OCI-LY1 (cell line): ENCODE measurements around the gene KLF7.

ENCODE experiments used
- H2AFZ ChIP-seq: fragments of 200-600 bp; sonication (generic), shearing (Covaris generic); 2 replicates; pipeline ENCODE4 v1.6.0; 2014; ENCODE audit warnings: antibody characterized with exemption, mild to moderate bottlenecking, low read length
- H3F3A ChIP-seq: fragments of 200-600 bp; sonication (generic), shearing (Covaris generic); 2 replicates; pipeline ENCODE4 v1.6.0; 2014; ENCODE audit warnings: mild to moderate bottlenecking, antibody characterized with exemption, low read length, moderate library complexity; ENCODE audit not compliant: insufficient read depth
- H3K27ac ChIP-seq: fragments of 200-600 bp; sonication (generic); 2 replicates; pipeline ENCODE4 v1.5.1; 2014; ENCODE audit warnings: low read length, mixed run types, mild to moderate bottlenecking, low read depth; ENCODE audit not compliant: poor library complexity, severe bottlenecking
- H3K27me3 ChIP-seq: fragments of 200-600 bp; sonication (generic); 2 replicates; pipeline ENCODE4 v1.6.0; 2014; ENCODE audit warnings: antibody characterized with exemption, mild to moderate bottlenecking, low read length, moderate library complexity; ENCODE audit not compliant: insufficient read depth
- H3K36me3 ChIP-seq: fragments of 200-600 bp; sonication (generic); 2 replicates; pipeline ENCODE4 v1.6.1; 2014; ENCODE audit warnings: mild to moderate bottlenecking, antibody characterized with exemption, low read length, moderate library complexity, mixed read lengths; ENCODE audit not compliant: insufficient read depth
- H3K4me1 ChIP-seq: fragments of 200-600 bp; sonication (generic); 2 replicates; pipeline ENCODE4 v1.5.1; 2014; ENCODE audit warnings: mild to moderate bottlenecking, low read length, moderate library complexity; ENCODE audit not compliant: insufficient read depth, severe bottlenecking
- H3K4me2 ChIP-seq: fragments of 200-600 bp; sonication (generic), shearing (Covaris generic); 2 replicates; pipeline ENCODE4 v1.6.1; 2014; ENCODE audit warnings: low read length
- H3K4me3 ChIP-seq: fragments of 200-600 bp; sonication (generic); 2 replicates; pipeline ENCODE4 v1.5.1; 2014; ENCODE audit warnings: low read length, low read depth, mild to moderate bottlenecking, mixed read lengths; ENCODE audit not compliant: poor library complexity, severe bottlenecking
- H3K79me2 ChIP-seq: fragments of 200-600 bp; shearing (Covaris generic); 2 replicates; pipeline ENCODE4 v1.6.1; 2016; ENCODE audit warnings: mixed run types, low read length, mixed read lengths; ENCODE audit not compliant: insufficient read depth
- H3K9ac ChIP-seq: fragments of 200-600 bp; sonication (generic), shearing (Covaris generic); 2 replicates; pipeline ENCODE4 v1.6.1; 2014; ENCODE audit warnings: mild to moderate bottlenecking, low read length, mixed read lengths
- H3K9me2 ChIP-seq: fragments of 200-600 bp; sonication (generic), shearing (Covaris generic); 2 replicates; pipeline ENCODE4 v1.6.1; 2014; ENCODE audit warnings: low read depth, mild to moderate bottlenecking, low read length, mixed read lengths
- H3K9me3 ChIP-seq: fragments of 200-600 bp; shearing (Covaris generic); 2 replicates; pipeline ENCODE4 v1.6.1; 2014; ENCODE audit warnings: low read length, mixed read lengths
- H4K20me1 ChIP-seq: fragments of 200-600 bp; sonication (generic), shearing (Covaris generic); 2 replicates; pipeline ENCODE4 v1.6.0; 2016; ENCODE audit warnings: mild to moderate bottlenecking, low read length; ENCODE audit not compliant: insufficient read depth
- CTCF ChIP-seq: fragments of 200-600 bp; sonication (generic), shearing (Covaris generic); IDR thresholded peaks from 2 replicates; pipeline ENCODE4 v1.5.1; 2017; ENCODE audit warnings: mild to moderate bottlenecking, antibody characterized with exemption, low read length, moderate library complexity, mixed read lengths
- EZH2 ChIP-seq: fragments of 200-600 bp; sonication (generic), shearing (Covaris generic); IDR thresholded peaks from 2 replicates; pipeline ENCODE4 v1.8.0; 2017; ENCODE audit warnings: borderline replicate concordance, mixed run types, mild to moderate bottlenecking, antibody characterized with exemption, low read length, moderate library complexity, mixed read lengths

Gene KLF7

GRCh38 chr2:207097278-207097677, 68.5 kb downstream of the KLF7 start:
- TF ChIP-seq EZH2 (no peak), CTCF (no peak)
- no peaks in the 10 kb centered on the region for H3F3A ChIP-seq
- H3K27ac ChIP-seq = no peak overlapping the region
- H3K4me3 ChIP-seq = no peak overlapping the region
- H3K27me3 ChIP-seq = no peaks in the 10 kb centered on the region
- H3K9me2 ChIP-seq = no peaks in the 10 kb centered on the region
- no peaks in the 10 kb centered on the region for H3K36me3 ChIP-seq
- H2AFZ ChIP-seq = no peak overlapping the region
- no peaks in the 10 kb centered on the region for H3K4me1 ChIP-seq
- H3K9me3 ChIP-seq = no peaks in the 10 kb centered on the region
- no peak overlapping the region for H3K9ac ChIP-seq
- no peaks in the 10 kb centered on the region for H3K79me2 ChIP-seq
- no peaks in the 10 kb centered on the region for H4K20me1 ChIP-seq
- no peak overlapping the region for H3K4me2 ChIP-seq

GRCh38 chr2:207095963-207096362, 69.8 kb downstream of the KLF7 start:
- H3K4me2 ChIP-seq = no peak overlapping the region
- H3K9ac ChIP-seq = no peak overlapping the region
- H3K4me3 ChIP-seq = no peak overlapping the region
- H3K4me1 ChIP-seq = no peaks in the 10 kb centered on the region
- H3K27me3 ChIP-seq = no peaks in the 10 kb centered on the region
- no peaks in the 10 kb centered on the region for H3K79me2 ChIP-seq
- no peaks in the 10 kb centered on the region for H3K36me3 ChIP-seq
- no peak for TF ChIP-seq EZH2
- H3F3A ChIP-seq = no peaks in the 10 kb centered on the region
- no peaks in the 10 kb centered on the region for H4K20me1 ChIP-seq
- no peak overlapping the region for H3K27ac ChIP-seq
- H2AFZ ChIP-seq = no peak overlapping the region
- no peaks in the 10 kb centered on the region for H3K9me3 ChIP-seq
- H3K9me2 ChIP-seq = no peaks in the 10 kb centered on the region

GRCh38 chr2:207093234-207093633, 72.5 kb downstream of the KLF7 start:
- Histone ChIP-seq H3K9me3 (no peaks in the 10 kb centered on the region), H4K20me1 (no peaks in the 10 kb centered on the region), H3K27ac (no peak overlapping the region), H3K9ac (no peak overlapping the region), H3K4me3 (no peak overlapping the region), H3F3A (no peaks in the 10 kb centered on the region), H3K9me2 (no peaks in the 10 kb centered on the region), H2AFZ (no peak overlapping the region), H3K4me2 (no peak overlapping the region), H3K4me1 (no peaks in the 10 kb centered on the region), H3K36me3 (no peaks in the 10 kb centered on the region), H3K27me3 (no peaks in the 10 kb centered on the region), H3K79me2 (no peaks in the 10 kb centered on the region)
- TF ChIP-seq EZH2 (no peak), CTCF (no peak)

- Histone ChIP-seq H3K36me3 (no peaks in the 10 kb centered on the region), H4K20me1 (no peaks in the 10 kb centered on the region), H3F3A (no peaks in the 10 kb centered on the region), H3K79me2 (no peaks in the 10 kb centered on the region), H3K9ac (no peak overlapping the region), H2AFZ (no peak overlapping the region), H3K4me2 (no peak overlapping the region), H3K9me2 (no peaks in the 10 kb centered on the region), H3K27ac (no peak overlapping the region), H3K4me1 (no peaks in the 10 kb centered on the region), H3K4me3 (no peak overlapping the region), H3K9me3 (no peaks in the 10 kb centered on the region), H3K27me3 (no peaks in the 10 kb centered on the region)
- TF ChIP-seq EZH2 = no peak
Measured at GRCh38 chr2:207092818-207093217, 72.9 kb downstream of the KLF7 start.
